A375 (cell line): ENCODE data around the gene RETREG1. TPM values are rescaled to one million over a fixed set of nuclear protein-coding genes. Genes with fewer than 3 reads are reported as not detected.

ENCODE experiments used
- small RNA-seq: library from RNA; depleted of rRNA; stranded (forward); fragments of <200 nt; gene quantifications from one replicate; pipeline ENCODE3, GENCODE V24; 2014
- total RNA-seq: library from RNA; depleted of rRNA; stranded (reverse); fragments of >200 nt; shearing (Covaris generic); gene quantifications from 2 replicates; pipeline ENCODE4 v1.2.3, GENCODE V29; 2014; rRNA removed

RETREG1 gene
- 8.4 and 8.5 TPM in 2 replicates for total RNA-seq

GRCh38 chr5:16616536-16617273 lies at the start of gene RETREG1:
RETREG1 (minus strand) TSS chr5:16616997; CDS start chr5:16616971, 26 bp downstream.

GRCh38 chr5:16465544-16466432 lies 151.0 kb downstream of the RETREG1 start, which contains the start of gene ZNF622:
ZNF622 (minus strand) TSS chr5:16465800; CDS start chr5:16465665, 135 bp downstream.

Small RNA genes lying within 50 kb of the gene (small RNA-seq; reads per million reads assigned to genes)
- gene RF00019, result not detected

Other genes with a start within 250 kb of the RETREG1 start
- 66.6 and 70.5 TPM in 2 replicates for gene ZNF622, start 151.2 kb downstream of the RETREG1 start, total RNA-seq